ENCODE results near the gene SSBP1. TPM values are rescaled to one million over a fixed set of nuclear protein-coding genes. Genes with fewer than 3 reads are reported as not detected.
"Not testable (repeated sequence)": the region's sequence is repeated elsewhere in the genome, so short reads cannot be mapped to it uniquely, and the experiment has no call there.

Gene SSBP1
- 100 to 1,000 TPM; 139 to 213 TPM for total RNA-seq

- H3K9me3 Mint-ChIP-seq: no peaks in the 10 kb centered on the region
- H3K36me3 Mint-ChIP-seq (ENCODE audit: low read depth): peaks cover 54% of the 10 kb centered on the region
- no peaks in the 10 kb centered on the region for H3K27me3 Mint-ChIP-seq
- H3K4me1 Mint-ChIP-seq: peaks cover 26% of the 10 kb centered on the region
- H3K4me3 Mint-ChIP-seq: peak within 1 kb of the TSS; percentile 96
- peak; percentile 88 for ATAC-seq (replicated peaks)
- H3K27ac Mint-ChIP-seq: peak within 1 kb of the TSS; percentile 97
Observed at GRCh38 chr7:141737836-141738591, at the start of gene SSBP1. Gene SSBP1, plus strand, starts transcription at chr7:141738358. Its CDS starts 809 bp downstream, at chr7:141739167.

DNA sequence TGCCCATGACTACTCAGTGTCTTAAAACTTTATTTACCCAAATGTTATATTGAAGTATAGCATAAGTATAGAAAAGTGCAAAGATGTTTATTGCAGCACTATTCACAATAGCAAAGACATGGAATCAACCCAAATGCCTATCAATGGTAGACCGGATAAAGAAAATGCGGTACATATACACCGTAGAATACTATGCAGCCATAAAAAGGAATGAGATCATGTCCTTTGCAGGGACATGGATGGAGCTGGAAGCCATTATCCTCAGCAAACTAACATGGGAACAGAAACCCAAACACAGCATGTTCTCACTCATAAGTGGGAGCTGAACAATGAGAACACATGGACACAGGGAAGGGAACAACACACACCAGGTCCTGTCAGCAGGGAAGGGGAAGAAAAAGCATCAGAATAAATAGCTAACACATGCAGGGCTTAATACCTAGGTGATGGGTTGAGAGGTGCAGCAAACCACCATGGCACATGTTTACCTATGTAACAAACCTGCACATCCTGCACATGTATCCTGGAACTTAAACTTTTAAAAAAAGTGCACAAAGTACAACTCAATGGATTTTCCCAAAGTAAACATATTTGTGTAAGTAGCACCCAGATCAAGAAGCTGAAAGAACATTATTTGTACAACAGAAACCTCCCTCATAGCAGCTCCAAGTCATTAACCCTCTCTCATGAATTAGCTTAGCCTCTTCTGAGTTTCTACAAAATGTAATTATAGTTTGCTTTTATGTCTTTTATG lies 48.9 kb upstream of the SSBP1 start:
- H3K36me3 Mint-ChIP-seq (ENCODE audit: low read depth): peaks cover 28% of the 10 kb centered on the region
- not testable (repeated sequence) for H3K27me3 Mint-ChIP-seq; ATAC-seq (replicated peaks); H3K4me1 Mint-ChIP-seq; H3K9me3 Mint-ChIP-seq; H3K4me3 Mint-ChIP-seq; H3K27ac Mint-ChIP-seq

GRCh38 chr7:141691540-141691939 lies 46.6 kb upstream of the SSBP1 start:
- no peak overlapping the region for H3K27ac Mint-ChIP-seq
- no peak overlapping the region for H3K4me3 Mint-ChIP-seq
- H3K9me3 Mint-ChIP-seq: no peaks in the 10 kb centered on the region
- ATAC-seq (replicated peaks): no peak
- H3K4me1 Mint-ChIP-seq: peaks cover 24% of the 10 kb centered on the region
- H3K36me3 Mint-ChIP-seq (ENCODE audit: low read depth): peaks cover 7% of the 10 kb centered on the region
- no peaks in the 10 kb centered on the region for H3K27me3 Mint-ChIP-seq

GRCh38 chr7:141691961-141692360 lies 46.2 kb upstream of the SSBP1 start:
- Mint-ChIP-seq H3K4me1 (peaks cover 26% of the 10 kb centered on the region), H3K27ac (no peak overlapping the region), H3K4me3 (no peak overlapping the region), H3K9me3 (no peaks in the 10 kb centered on the region), H3K36me3 (ENCODE audit: low read depth) (peaks cover 2% of the 10 kb centered on the region), H3K27me3 (no peaks in the 10 kb centered on the region)
- ATAC-seq (replicated peaks): no peak

GRCh38 chr7:141693082-141693481 lies 45.1 kb upstream of the SSBP1 start:
- no peaks in the 10 kb centered on the region for H3K9me3 Mint-ChIP-seq
- peaks cover 3% of the 10 kb centered on the region for H3K36me3 Mint-ChIP-seq (ENCODE audit: low read depth)
- no peak overlapping the region for H3K4me3 Mint-ChIP-seq
- no peaks in the 10 kb centered on the region for H3K27me3 Mint-ChIP-seq
- no peak overlapping the region for H3K27ac Mint-ChIP-seq
- H3K4me1 Mint-ChIP-seq: peaks cover 29% of the 10 kb centered on the region
- ATAC-seq (replicated peaks): no peak

GRCh38 chr7:141695803-141696289 lies 42.3 kb upstream of the SSBP1 start:
- Mint-ChIP-seq H3K9me3 (no peaks in the 10 kb centered on the region), H3K27ac (no peak overlapping the region), H3K27me3 (no peaks in the 10 kb centered on the region), H3K36me3 (ENCODE audit: low read depth) (peaks cover 19% of the 10 kb centered on the region), H3K4me1 (peaks cover 57% of the 10 kb centered on the region), H3K4me3 (no peak overlapping the region)
- ATAC-seq (replicated peaks): no peak

- H3K27me3 Mint-ChIP-seq: no peaks in the 10 kb centered on the region
- no peak overlapping the region for H3K4me3 Mint-ChIP-seq
- no peaks in the 10 kb centered on the region for H3K9me3 Mint-ChIP-seq
- peaks cover 58% of the 10 kb centered on the region for H3K4me1 Mint-ChIP-seq
- no peak for ATAC-seq (replicated peaks)
- no peak overlapping the region for H3K27ac Mint-ChIP-seq
- peaks cover 19% of the 10 kb centered on the region for H3K36me3 Mint-ChIP-seq (ENCODE audit: low read depth)
Observed at GRCh38 chr7:141696348-141696747, 41.8 kb upstream of the SSBP1 start.

- Mint-ChIP-seq H3K4me1 (peaks cover 58% of the 10 kb centered on the region), H3K36me3 (ENCODE audit: low read depth) (peaks cover 19% of the 10 kb centered on the region), H3K4me3 (no peak overlapping the region), H3K9me3 (no peaks in the 10 kb centered on the region), H3K27me3 (no peaks in the 10 kb centered on the region), H3K27ac (no peak overlapping the region)
- ATAC-seq (replicated peaks): no peak
Observed at GRCh38 chr7:141697211-141697871, 40.8 kb upstream of the SSBP1 start.

DNA sequence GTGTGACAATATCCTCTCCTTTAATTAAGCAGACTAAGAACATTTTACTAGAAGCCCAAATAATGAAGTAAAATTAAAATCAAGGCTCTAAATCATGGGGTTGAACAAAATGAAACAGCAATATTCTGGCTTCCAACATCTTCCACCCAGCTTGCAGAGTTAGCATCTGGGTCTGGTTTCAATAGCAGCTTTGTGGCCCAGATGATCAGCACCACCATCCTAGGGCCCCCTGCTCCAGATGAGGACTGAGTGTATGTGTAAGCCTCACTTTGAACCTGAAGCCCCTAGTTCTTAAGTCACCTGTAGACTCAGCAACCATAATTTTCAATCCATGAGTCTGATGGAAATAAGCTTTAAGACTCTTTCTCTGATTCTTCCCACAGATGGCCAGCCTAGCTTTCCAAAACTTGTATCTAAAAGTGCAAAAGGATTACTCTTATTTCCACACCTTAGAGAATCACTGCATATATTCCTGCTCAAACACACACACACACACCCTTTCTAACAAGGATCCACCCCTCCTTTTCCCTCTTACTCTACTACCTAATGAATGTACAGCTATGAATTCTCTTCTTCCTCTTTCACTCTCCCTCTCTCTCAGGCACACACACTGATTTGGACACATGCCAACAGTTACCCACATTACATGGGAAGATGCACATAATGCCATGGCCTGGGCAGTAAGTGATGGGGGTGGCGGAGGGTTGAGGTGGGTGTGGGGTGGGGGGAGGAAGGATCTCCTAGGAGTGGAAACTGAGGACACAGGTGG lies 39.7 kb upstream of the SSBP1 start:
- Mint-ChIP-seq H3K36me3 (ENCODE audit: low read depth) (peaks cover 19% of the 10 kb centered on the region), H3K27ac (peak overlapping the region; percentile 67), H3K27me3 (peaks cover under 1% of the 10 kb centered on the region), H3K9me3 (no peaks in the 10 kb centered on the region), H3K4me1 (peaks cover 57% of the 10 kb centered on the region), H3K4me3 (peak overlapping the region; percentile 91)
- no peak for ATAC-seq (replicated peaks)

DNA sequence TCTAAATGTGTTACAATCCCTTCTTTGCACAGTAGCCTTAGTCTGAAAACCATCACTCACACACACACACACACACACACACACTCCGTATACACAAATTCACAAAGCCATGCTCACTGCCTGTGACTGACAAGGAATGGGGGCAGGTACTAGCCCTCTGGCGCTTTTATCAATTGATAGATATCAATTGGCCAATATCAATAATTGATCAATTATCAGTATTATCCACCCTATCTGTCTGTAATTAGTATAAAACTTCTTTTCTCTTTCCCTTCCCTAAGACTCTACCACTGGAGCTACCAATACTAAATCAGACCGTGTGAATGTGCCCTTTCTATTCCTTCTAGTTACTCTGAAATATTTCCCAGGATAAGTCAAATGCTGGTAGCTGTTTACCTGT lies 38.3 kb upstream of the SSBP1 start:
- Mint-ChIP-seq H3K4me3 (peak overlapping the region; percentile 91), H3K27ac (peak overlapping the region; percentile 73), H3K36me3 (ENCODE audit: low read depth) (peaks cover 19% of the 10 kb centered on the region), H3K27me3 (peaks cover 3% of the 10 kb centered on the region), H3K4me1 (peaks cover 50% of the 10 kb centered on the region), H3K9me3 (no peaks in the 10 kb centered on the region)
- ATAC-seq (replicated peaks): no peak

DNA sequence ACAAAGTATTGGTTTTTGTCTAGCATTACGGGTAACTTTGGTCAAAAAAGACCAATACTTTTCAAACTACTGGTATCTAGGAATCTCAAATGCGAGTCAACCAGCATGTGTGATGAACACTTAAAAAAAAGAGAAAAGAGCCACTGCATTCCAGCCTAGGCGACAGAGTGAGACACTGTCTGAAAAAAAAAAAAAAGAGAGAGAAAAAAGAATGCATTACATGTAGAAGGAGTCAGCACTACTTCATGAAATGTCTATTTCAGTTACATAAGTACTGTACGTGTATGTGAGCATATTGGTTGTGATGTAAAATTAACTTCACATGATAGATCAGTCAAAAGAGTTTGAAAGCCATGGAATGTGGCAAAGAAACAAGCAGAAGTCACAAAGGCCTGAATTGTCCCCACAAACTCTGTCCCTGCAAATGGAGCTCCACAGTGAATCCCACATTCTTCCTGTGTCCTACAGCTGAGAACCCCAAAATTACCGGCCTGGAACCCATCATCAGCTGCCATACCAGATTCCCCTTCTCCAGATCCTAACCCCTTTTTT lies 37.8 kb upstream of the SSBP1 start:
- H3K27ac Mint-ChIP-seq: peak overlapping the region; percentile 73
- ATAC-seq (replicated peaks): no peak
- H3K36me3 Mint-ChIP-seq (ENCODE audit: low read depth): peaks cover 19% of the 10 kb centered on the region
- H3K4me3 Mint-ChIP-seq: peak overlapping the region; percentile 91
- peaks cover 47% of the 10 kb centered on the region for H3K4me1 Mint-ChIP-seq
- H3K9me3 Mint-ChIP-seq: no peaks in the 10 kb centered on the region
- H3K27me3 Mint-ChIP-seq: peaks cover 3% of the 10 kb centered on the region

DNA sequence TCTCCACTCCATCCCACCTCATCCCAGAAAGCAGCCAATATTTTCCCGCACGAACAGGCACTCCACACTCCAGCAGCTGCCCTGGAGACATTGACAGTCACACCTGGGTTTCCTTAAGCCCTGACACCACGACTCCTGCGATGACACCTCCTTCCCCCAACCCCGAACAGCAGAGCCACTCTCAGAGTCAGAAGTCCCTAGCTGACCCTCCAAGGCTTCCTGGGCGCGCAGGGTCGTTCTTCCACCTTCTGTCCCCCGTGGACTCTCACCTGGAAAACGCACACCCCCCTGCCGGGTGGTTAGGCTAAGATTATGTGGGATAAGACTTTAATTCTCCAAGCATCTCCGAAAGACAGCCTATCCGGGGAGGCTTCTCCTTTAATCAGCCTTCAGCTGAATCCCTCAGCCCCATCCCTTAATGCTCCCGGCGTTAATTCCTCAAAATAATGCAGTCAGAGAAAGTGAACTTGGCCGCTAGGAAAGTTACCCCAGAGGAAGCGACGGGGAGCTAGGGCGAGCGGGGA lies 37.2 kb upstream of the SSBP1 start:
- Mint-ChIP-seq H3K4me1 (peaks cover 42% of the 10 kb centered on the region), H3K4me3 (peak overlapping the region; percentile 91), H3K9me3 (no peaks in the 10 kb centered on the region), H3K27me3 (peaks cover 3% of the 10 kb centered on the region), H3K36me3 (ENCODE audit: low read depth) (peaks cover 19% of the 10 kb centered on the region), H3K27ac (peak overlapping the region; percentile 73)
- ATAC-seq (replicated peaks): peak; percentile 9

DNA sequence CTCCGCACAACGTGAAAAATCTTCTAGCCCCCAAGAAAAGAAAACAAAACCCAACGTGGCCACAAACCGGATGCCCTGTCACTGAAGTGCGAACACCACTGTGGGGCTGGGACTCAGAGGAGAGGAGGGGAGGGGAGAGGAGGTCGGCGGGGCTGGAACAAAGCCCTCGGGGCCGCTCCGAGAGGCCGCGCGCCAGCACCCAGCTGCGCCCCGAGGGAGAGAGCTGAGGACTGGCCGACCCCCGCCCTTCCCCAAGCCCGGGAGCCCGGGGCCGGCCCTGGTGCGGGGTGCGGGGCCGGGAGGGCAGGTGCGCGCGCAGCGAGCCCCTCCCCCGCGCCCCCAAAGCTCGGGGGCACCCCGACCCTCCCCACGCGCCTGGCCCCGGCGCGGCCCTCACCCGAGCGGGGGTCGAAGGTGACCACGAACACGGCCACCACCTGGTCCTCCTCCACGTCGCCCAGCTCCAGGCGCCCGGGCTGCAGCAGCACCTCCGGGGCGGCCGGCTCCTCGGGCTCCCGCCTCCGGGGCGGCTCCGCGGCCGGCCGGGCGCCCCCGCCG lies 36.6 kb upstream of the SSBP1 start:
- H3K36me3 Mint-ChIP-seq (ENCODE audit: low read depth): peaks cover 19% of the 10 kb centered on the region
- peaks cover 39% of the 10 kb centered on the region for H3K4me1 Mint-ChIP-seq
- no peaks in the 10 kb centered on the region for H3K9me3 Mint-ChIP-seq
- ATAC-seq (replicated peaks): peak; percentile 83
- peaks cover 3% of the 10 kb centered on the region for H3K27me3 Mint-ChIP-seq
- H3K27ac Mint-ChIP-seq: no peak overlapping the region
- H3K4me3 Mint-ChIP-seq: peak overlapping the region; percentile 91

All from activated T-helper 17 cell treated with anti-CD3 and anti-CD28 coated beads, Interleukin-2, amount 50 U/mL, for 72 hours (primary cell).